Testis (tissue), 3 donors: Measurements from ENCODE around the gene CD81. TPM values are rescaled to one million over a fixed set of nuclear protein-coding genes. Genes with fewer than 3 reads are reported as not detected.

Experiments
- DNase-seq: peaks from one replicate; pipeline ENCODE4 v3.0.0-alpha.2; 2019
- H3K27ac ChIP-seq, 2 donors: fragments of 200-600 bp; sonication (generic); one replicate each; pipeline ENCODE4 v1.5.1; 2019
- H3K27me3 ChIP-seq: fragments of 200-600 bp; sonication (generic); one replicate; pipeline ENCODE4 v1.5.1; 2019
- H3K36me3 ChIP-seq: fragments of 200-600 bp; sonication (generic); one replicate; pipeline ENCODE4 v1.5.1; 2017; ENCODE audit warnings: low read depth; ENCODE audit errors: missing control alignments
- H3K4me1 ChIP-seq: fragments of 200-600 bp; sonication (generic); one replicate; pipeline ENCODE4 v1.5.1; 2019
- H3K4me3 ChIP-seq, 2 donors: fragments of 200-600 bp; sonication (generic); one replicate each; pipeline ENCODE4 v1.5.1; 2017 to 2019
- H3K9me3 ChIP-seq: fragments of 200-600 bp; sonication (generic); one replicate; pipeline ENCODE4 v1.5.1; 2017
- POLR2A ChIP-seq: fragments of 450-650 bp; IDR thresholded peaks from one replicate; pipeline ENCODE4 v1.6.1; 2017; ENCODE audit warnings: antibody characterized with exemption, mild to moderate bottlenecking, moderate library complexity
- WGBS, 2 donors: methylation state at CpG; one replicate each; pipeline ENCODE4 v1.1.5; 2018; 5-methylcytosine and 5-hydroxymethylcytosine counted together
- intact Hi-C: fragments of 100-400 bp; cut with DNase I; formaldehyde crosslinking; loops from one replicate; pipeline ENCODE4 v1.15.1; 2023; ENCODE audit warnings: low total_unique reads
- polyA plus RNA-seq: library from polyadenylated mRNA; stranded (reverse); fragments of 350-450 nt; fragmentation: Illumina TruSeq; extraction: RNeasy Lipid Tissue Mini Kit (QIAGEN cat#74804); gene quantifications from one replicate; pipeline ENCODE4 v1.2.3, GENCODE V29; 2014; ENCODE audit warnings: low read depth, low replicate concordance; ENCODE audit not compliant: insufficient read depth
- total RNA-seq, 2 donors: library from RNA; depleted of rRNA; stranded (reverse); fragments of >200 nt; gene quantifications; one replicate each; pipeline ENCODE4 v1.2.3, GENCODE V29; 2016
- TF ChIP-seq, protein P1 (sequence below), 3 experiments: fragments of 450-650 bp in 2 of 3; fragments of 200-600 bp in 1 of 3; sonication (generic) in 1 of 3; IDR thresholded peaks; one replicate each; pipeline ENCODE4 v1.5.1; 2016 to 2019; ENCODE audit warnings: antibody characterized with exemption in 3 of 3, mild to moderate bottlenecking in 2 of 3, moderate library complexity in 1 of 3

Gene CD81
- total and polyA plus RNA-seq, 3 donors from 2014 or later = 541 to 829 (median 665) TPM

GRCh38 chr11:2425506-2425905 lies 48.4 kb downstream of the CD81 start:
- no peak overlapping the region for H3K27ac ChIP-seq
- no peaks in the 10 kb centered on the region for H3K9me3 ChIP-seq
- intact Hi-C loops = loop anchor here (5.0 to 10.0 kb wide), 2 partner anchors 107 to 469 kb away; no protein-coding TSS in a partner anchor
- H3K36me3 ChIP-seq = no peaks in the 10 kb centered on the region
- peaks cover 1% of the 10 kb centered on the region for H3K4me1 ChIP-seq
- no peaks in the 10 kb centered on the region for H3K27me3 ChIP-seq
- WGBS, 2 donors = 86 to 96% methylated on average over 4 to 8 of the region's 8 CpGs
- H3K4me3 ChIP-seq = no peak overlapping the region
- DNase-seq = no peak
- TF ChIP-seq, protein P1, sequence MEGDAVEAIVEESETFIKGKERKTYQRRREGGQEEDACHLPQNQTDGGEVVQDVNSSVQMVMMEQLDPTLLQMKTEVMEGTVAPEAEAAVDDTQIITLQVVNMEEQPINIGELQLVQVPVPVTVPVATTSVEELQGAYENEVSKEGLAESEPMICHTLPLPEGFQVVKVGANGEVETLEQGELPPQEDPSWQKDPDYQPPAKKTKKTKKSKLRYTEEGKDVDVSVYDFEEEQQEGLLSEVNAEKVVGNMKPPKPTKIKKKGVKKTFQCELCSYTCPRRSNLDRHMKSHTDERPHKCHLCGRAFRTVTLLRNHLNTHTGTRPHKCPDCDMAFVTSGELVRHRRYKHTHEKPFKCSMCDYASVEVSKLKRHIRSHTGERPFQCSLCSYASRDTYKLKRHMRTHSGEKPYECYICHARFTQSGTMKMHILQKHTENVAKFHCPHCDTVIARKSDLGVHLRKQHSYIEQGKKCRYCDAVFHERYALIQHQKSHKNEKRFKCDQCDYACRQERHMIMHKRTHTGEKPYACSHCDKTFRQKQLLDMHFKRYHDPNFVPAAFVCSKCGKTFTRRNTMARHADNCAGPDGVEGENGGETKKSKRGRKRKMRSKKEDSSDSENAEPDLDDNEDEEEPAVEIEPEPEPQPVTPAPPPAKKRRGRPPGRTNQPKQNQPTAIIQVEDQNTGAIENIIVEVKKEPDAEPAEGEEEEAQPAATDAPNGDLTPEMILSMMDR (IDR thresholded peaks at IDR 0.05) = no peak
- no peak for TF ChIP-seq POLR2A

DNA sequence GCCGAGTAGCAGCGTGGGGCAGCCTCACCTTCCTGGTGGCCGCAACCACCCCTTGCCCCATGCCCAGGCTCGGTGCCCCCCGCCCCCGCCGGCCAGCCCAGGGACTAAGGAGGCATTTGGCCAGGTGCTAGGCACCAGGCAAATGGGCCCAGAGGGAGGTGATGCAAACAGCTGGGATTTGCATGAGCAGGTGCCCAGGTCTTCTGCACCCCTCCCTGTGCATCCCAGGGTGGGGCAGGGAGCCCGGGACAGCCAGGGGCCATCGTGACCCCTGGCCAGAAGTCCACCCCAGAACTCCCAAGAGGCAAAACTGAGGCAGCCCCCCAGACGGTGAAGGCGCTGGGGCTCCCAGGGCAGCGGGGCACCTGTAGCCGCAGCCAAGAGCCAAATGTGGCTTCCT lies 49.1 kb downstream of the CD81 start:
- Histone ChIP-seq H3K27me3 (no peaks in the 10 kb centered on the region), H3K4me3 (no peak overlapping the region), H3K27ac (no peak overlapping the region), H3K36me3 (no peaks in the 10 kb centered on the region), H3K9me3 (no peaks in the 10 kb centered on the region), H3K4me1 (no peaks in the 10 kb centered on the region)
- DNase-seq = no peak
- WGBS, 2 donors = 94 to 100% methylated on average over 2 to 12 of the region's 13 CpGs
- intact Hi-C loops = loop anchor here (5.0 to 10.0 kb wide), 2 partner anchors 106 to 469 kb away; no protein-coding TSS in a partner anchor
- TF ChIP-seq, protein P1 (IDR thresholded peaks at IDR 0.05) = no peak
- no peak for TF ChIP-seq POLR2A

- intact Hi-C loops = loop anchor here (5.0 to 10.0 kb wide), 2 partner anchors 105 to 468 kb away; no protein-coding TSS in a partner anchor
- WGBS, 2 donors = 86 to 88% methylated on average over 9 to 14 of the region's 14 CpGs
- no peak for DNase-seq
- Histone ChIP-seq H3K9me3 (no peaks in the 10 kb centered on the region), H3K4me1 (no peaks in the 10 kb centered on the region), H3K27ac (no peak overlapping the region), H3K27me3 (no peaks in the 10 kb centered on the region), H3K36me3 (no peaks in the 10 kb centered on the region), H3K4me3 (no peak overlapping the region)
- TF ChIP-seq POLR2A = no peak
- TF ChIP-seq, protein P1 (IDR thresholded peaks at IDR 0.05) = no peak
Observed at GRCh38 chr11:2426826-2427521, 49.9 kb downstream of the CD81 start.

DNA sequence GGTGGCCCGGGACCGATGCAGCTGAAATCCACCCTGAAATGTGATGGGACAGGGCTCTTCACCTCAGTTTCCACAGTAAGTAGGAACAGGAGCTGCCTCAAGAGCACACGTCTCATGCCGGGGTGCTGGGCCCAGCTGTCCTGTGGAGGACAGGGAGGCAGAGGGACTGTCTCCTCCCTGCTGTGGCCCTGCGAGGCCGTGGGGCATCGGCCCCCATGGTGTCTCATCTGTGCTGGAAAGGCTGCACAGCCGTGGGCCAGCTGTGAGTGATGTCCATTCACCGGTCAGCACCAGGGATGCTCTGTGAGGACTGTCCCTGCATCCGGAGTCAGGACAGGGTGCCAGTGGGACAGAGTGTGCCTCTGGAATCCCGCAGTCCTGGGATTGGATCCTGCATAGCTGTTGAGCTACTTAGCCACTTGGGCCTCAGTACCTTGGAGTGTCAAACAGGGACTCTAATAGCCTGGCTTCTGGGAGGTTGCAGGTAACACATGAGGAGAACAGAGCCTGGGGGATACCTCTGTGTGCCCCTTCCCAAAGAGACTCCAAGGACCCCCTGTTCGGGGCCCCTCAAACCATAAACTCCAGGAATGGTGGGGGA lies 50.7 kb downstream of the CD81 start:
- no peaks in the 10 kb centered on the region for H3K9me3 ChIP-seq
- H3K4me1 ChIP-seq = no peaks in the 10 kb centered on the region
- no peak for DNase-seq
- no peak overlapping the region for H3K27ac ChIP-seq
- 70 to 75% methylated on average over 2 to 12 of the region's 12 CpGs for WGBS, 2 donors
- H3K27me3 ChIP-seq = no peaks in the 10 kb centered on the region
- TF ChIP-seq, protein P1 (IDR thresholded peaks at IDR 0.05) = no peak
- TF ChIP-seq POLR2A = no peak
- H3K36me3 ChIP-seq = no peaks in the 10 kb centered on the region
- H3K4me3 ChIP-seq = no peak overlapping the region
- intact Hi-C loops = loop anchor here (5.0 to 10.0 kb wide), 2 partner anchors 104 to 467 kb away; no protein-coding TSS in a partner anchor
